CD14-positive monocyte (primary cell): ENCODE measurements around the gene SLC24A4. TPM values are rescaled to one million over a fixed set of nuclear protein-coding genes. Genes with fewer than 3 reads are reported as not detected.

Source experiments
- DNase-seq, 3 donors: peaks; one replicate each; pipeline ENCODE4 v3.0.0-alpha.2; 2011 to 2022
- H2AFZ ChIP-seq: 2 replicates; pipeline ENCODE4 v1.6.0; 2012; ENCODE audit warnings: mild to moderate bottlenecking, low read depth, low read length, inconsistent platforms; ENCODE audit not compliant: insufficient read depth, poor library complexity, severe bottlenecking
- H3K27ac ChIP-seq, 2 donors: 1 replicate in 1 of 2; 2 replicates in 1 of 2; pipeline ENCODE4 v1.5.1; 2012 to 2013; ENCODE audit warnings: low read length in 2 of 2, control low read depth in 1 of 2, inconsistent platforms in 1 of 2, low read depth in 1 of 2, mild to moderate bottlenecking in 1 of 2
- H3K27me3 ChIP-seq, 2 donors: one replicate each; pipeline versions ENCODE4 v1.6.0 to v1.6.1; 2011 to 2013; ENCODE audit warnings: low read length in 2 of 2; ENCODE audit not compliant: control insufficient read depth in 2 of 2, insufficient read depth in 2 of 2
- H3K36me3 ChIP-seq, 2 donors: replicated peaks in 1 of 2; 1 replicate in 1 of 2; 2 replicates in 1 of 2; pipeline versions ENCODE4 v1.5.1 to v1.6.1; 2012 to 2013; ENCODE audit warnings: low read length in 2 of 2, control low read depth in 1 of 2, inconsistent platforms in 1 of 2, mild to moderate bottlenecking in 1 of 2; ENCODE audit not compliant: insufficient read depth in 2 of 2, control insufficient read depth in 1 of 2
- H3K4me1 ChIP-seq, 2 donors: 1 replicate in 1 of 2; 2 replicates in 1 of 2; pipeline versions ENCODE4 v1.5.1 to v1.6.1; 2012 to 2013; ENCODE audit warnings: low read length in 2 of 2, control low read depth in 1 of 2, inconsistent platforms in 1 of 2, mild to moderate bottlenecking in 1 of 2, moderate library complexity in 1 of 2; ENCODE audit not compliant: insufficient read depth in 2 of 2, control insufficient read depth in 1 of 2
- H3K4me2 ChIP-seq: replicated peaks from 2 replicates; pipeline ENCODE3; 2012; ENCODE audit warnings: low read length, moderate library complexity, mild to moderate bottlenecking; ENCODE audit not compliant: poor library complexity, severe bottlenecking; ENCODE audit errors: extremely low read depth
- H3K4me3 ChIP-seq, 3 experiments: fragments of 200-600 bp in 1 of 3; sonication (generic) in 1 of 3; replicated peaks in 1 of 3; 1 replicate in 2 of 3; 2 replicates in 1 of 3; pipeline ENCODE4 v1.5.1; 2011 to 2013; ENCODE audit warnings: low read length in 3 of 3, mild to moderate bottlenecking in 3 of 3, control low read depth in 2 of 3, low read depth in 2 of 3, inconsistent platforms in 1 of 3, moderate library complexity in 1 of 3
- H3K79me2 ChIP-seq: 2 replicates; pipeline ENCODE4 v1.6.0; 2012; ENCODE audit warnings: mild to moderate bottlenecking, control low read depth, inconsistent platforms, low read length, moderate library complexity; ENCODE audit not compliant: insufficient read depth
- H3K9ac ChIP-seq: 2 replicates; pipeline ENCODE4 v1.6.0; 2017; ENCODE audit warnings: low read length, mild to moderate bottlenecking; ENCODE audit not compliant: insufficient read depth, poor library complexity, severe bottlenecking
- H3K9me3 ChIP-seq, 2 donors: replicated peaks in 1 of 2; 1 replicate in 1 of 2; 2 replicates in 1 of 2; pipeline versions ENCODE4 v1.5.1 to v1.6.1; 2012 to 2013; ENCODE audit warnings: low read length in 2 of 2, control low read depth in 1 of 2; ENCODE audit not compliant: control insufficient read depth in 1 of 2, insufficient read depth in 1 of 2
- H4K20me1 ChIP-seq: 2 replicates; pipeline ENCODE4 v1.6.0; 2012; ENCODE audit warnings: mild to moderate bottlenecking, low read length, control low read depth, moderate library complexity; ENCODE audit not compliant: insufficient read depth
- H3K27ac Mint-ChIP-seq, 7 donors: one replicate each; pipeline ENCODE4 v1.8.0; 2020; ENCODE audit warnings: mild to moderate bottlenecking in 7 of 7, mixed read lengths in 7 of 7, moderate library complexity in 6 of 7, inconsistent platforms in 2 of 7
- H3K27me3 Mint-ChIP-seq, 3 donors: one replicate each; pipeline ENCODE4 v1.8.0; 2021 to 2022; ENCODE audit warnings: low read depth in 3 of 3, mild to moderate bottlenecking in 3 of 3, mixed read lengths in 3 of 3, moderate library complexity in 3 of 3, inconsistent platforms in 1 of 3
- H3K36me3 Mint-ChIP-seq, 2 donors: one replicate each; pipeline ENCODE4 v1.8.0; 2020; ENCODE audit warnings: mixed read lengths in 2 of 2, inconsistent platforms in 1 of 2, mild to moderate bottlenecking in 1 of 2
- H3K4me1 Mint-ChIP-seq: one replicate; pipeline ENCODE4 v1.8.0; 2020; ENCODE audit warnings: mild to moderate bottlenecking, mixed read lengths
- H3K4me3 Mint-ChIP-seq, 2 donors: one replicate each; pipeline ENCODE4 v1.8.0; 2020; ENCODE audit warnings: mild to moderate bottlenecking in 2 of 2, mixed read lengths in 2 of 2, moderate library complexity in 1 of 2
- H3K9me3 Mint-ChIP-seq, 7 donors: one replicate each; pipeline ENCODE4 v1.8.0; 2020 to 2022; ENCODE audit warnings: mixed read lengths in 7 of 7, mild to moderate bottlenecking in 6 of 7, moderate library complexity in 6 of 7, inconsistent platforms in 2 of 7
- WGBS: methylation state at CpG from one replicate; pipeline ENCODE4 v1.1.5; 2013; ENCODE audit warnings: missing lambda C conversion rate; ENCODE audit not compliant: insufficient coverage; 5-methylcytosine and 5-hydroxymethylcytosine counted together
- intact Hi-C, 2 donors: fragments of 100-400 bp; cut with micrococcal nuclease; formaldehyde crosslinking; loops; one replicate each; pipeline versions ENCODE4 v1.15.0 to v1.15.1; 2023
- polyA plus RNA-seq, 3 donors: library from polyadenylated mRNA; depleted of rRNA in 1 of 3; unstranded in 2 of 3; stranded (reverse) in 1 of 3; fragments of 300-500 nt in 2 of 3; fragments of >200 nt in 1 of 3; fragmentation: Illumina TruSeq in 2 of 3; gene quantifications; 1 replicate in 2 of 3; 2 replicates in 1 of 3; pipeline ENCODE4 v1.2.3, GENCODE V29; 2012 to 2021
- TF ChIP-seq, protein P1 (sequence below): fragments of 200-600 bp; IDR thresholded peaks from one replicate; pipeline ENCODE4 v1.8.0; 2022; ENCODE audit warnings: antibody characterized with exemption, mild to moderate bottlenecking

The SLC24A4 gene
- polyA plus RNA-seq, 3 donors, result 20.0 to 41.9 (median 26.5) TPM

GRCh38 chr14:92439537-92440344 lies 116.8 kb downstream of the SLC24A4 start:
- Histone ChIP-seq H3K4me1 (peaks cover 24 to 33% of the 10 kb centered on the region in 2 donors), H2AFZ (no peak overlapping the region), H3K27me3 (no peaks in the 10 kb centered on the region), H3K9me3 (no peaks in the 10 kb centered on the region), H3K27ac (no peak overlapping the region), H4K20me1 (no peaks in the 10 kb centered on the region), H3K36me3 (no peaks in the 10 kb centered on the region), H3K4me2 (no peak overlapping the region), H3K9ac (no peak overlapping the region), H3K4me3 (no peak overlapping the region), H3K79me2 (no peaks in the 10 kb centered on the region)
- WGBS, result 88% methylated on average over 3 of the region's 12 CpGs
- intact Hi-C loops, result no loop called here
- Mint-ChIP-seq H3K9me3 (peaks cover 0 to 8% (median 2%) of the 10 kb centered on the region in 7 donors), H3K36me3 (peaks cover 23 to 54% of the 10 kb centered on the region in 2 donors), H3K27me3 (peaks cover 1 to 7% (median 2%) of the 10 kb centered on the region in 3 donors), H3K4me3 (no peak overlapping the region), H3K27ac (peak overlapping the region in 1 of 7 donors; percentile 41), H3K4me1 (peaks cover 34% of the 10 kb centered on the region)
- TF ChIP-seq, protein P1, sequence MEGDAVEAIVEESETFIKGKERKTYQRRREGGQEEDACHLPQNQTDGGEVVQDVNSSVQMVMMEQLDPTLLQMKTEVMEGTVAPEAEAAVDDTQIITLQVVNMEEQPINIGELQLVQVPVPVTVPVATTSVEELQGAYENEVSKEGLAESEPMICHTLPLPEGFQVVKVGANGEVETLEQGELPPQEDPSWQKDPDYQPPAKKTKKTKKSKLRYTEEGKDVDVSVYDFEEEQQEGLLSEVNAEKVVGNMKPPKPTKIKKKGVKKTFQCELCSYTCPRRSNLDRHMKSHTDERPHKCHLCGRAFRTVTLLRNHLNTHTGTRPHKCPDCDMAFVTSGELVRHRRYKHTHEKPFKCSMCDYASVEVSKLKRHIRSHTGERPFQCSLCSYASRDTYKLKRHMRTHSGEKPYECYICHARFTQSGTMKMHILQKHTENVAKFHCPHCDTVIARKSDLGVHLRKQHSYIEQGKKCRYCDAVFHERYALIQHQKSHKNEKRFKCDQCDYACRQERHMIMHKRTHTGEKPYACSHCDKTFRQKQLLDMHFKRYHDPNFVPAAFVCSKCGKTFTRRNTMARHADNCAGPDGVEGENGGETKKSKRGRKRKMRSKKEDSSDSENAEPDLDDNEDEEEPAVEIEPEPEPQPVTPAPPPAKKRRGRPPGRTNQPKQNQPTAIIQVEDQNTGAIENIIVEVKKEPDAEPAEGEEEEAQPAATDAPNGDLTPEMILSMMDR, result no peak
- no peak for DNase-seq

- peaks cover 1 to 7% (median 2%) of the 10 kb centered on the region in 3 donors for H3K27me3 Mint-ChIP-seq
- H3K9me3 Mint-ChIP-seq, result peaks cover 0 to 8% (median 2%) of the 10 kb centered on the region in 7 donors
- Histone ChIP-seq H3K27ac (no peak overlapping the region), H3K9me3 (no peaks in the 10 kb centered on the region), H3K4me1 (peaks cover 24 to 33% of the 10 kb centered on the region in 2 donors), H3K79me2 (no peaks in the 10 kb centered on the region), H3K9ac (no peak overlapping the region), H3K36me3 (peaks cover 0 to 2% of the 10 kb centered on the region in 2 donors), H2AFZ (no peak overlapping the region), H3K4me2 (no peak overlapping the region), H4K20me1 (no peaks in the 10 kb centered on the region), H3K4me3 (no peak overlapping the region), H3K27me3 (no peaks in the 10 kb centered on the region)
- intact Hi-C loops, result no loop called here
- peaks cover 27 to 53% of the 10 kb centered on the region in 2 donors for H3K36me3 Mint-ChIP-seq
- DNase-seq, result no peak
- H3K4me1 Mint-ChIP-seq, result peaks cover 34% of the 10 kb centered on the region
- 100% methylated on average over 3 of the region's 7 CpGs for WGBS
- H3K4me3 Mint-ChIP-seq, result no peak overlapping the region
- peak overlapping the region in 2 of 7 donors; percentile 38 to 41 for H3K27ac Mint-ChIP-seq
- TF ChIP-seq, protein P1, result no peak
These were observed 117.5 kb downstream of the SLC24A4 start for GRCh38 chr14:92440345-92441003.
